Activated T-helper 17 cell treated with anti-CD3 and anti-CD28 coated beads, Interleukin-2, amount 50 U/mL, for 72 hours (primary cell): ENCODE measurements around the gene RNF151. TPM values are rescaled to one million over a fixed set of nuclear protein-coding genes. Genes with fewer than 3 reads are reported as not detected.
"Not testable (repeated sequence)": the region's sequence is repeated elsewhere in the genome, so short reads cannot be mapped to it uniquely, and the experiment has no call there.

Source experiments
- ATAC-seq: fragments of 150-1000 bp; cut with Tn5 transposase; replicated peaks from 2 replicates; pipeline ENCODE4 v1.10.0; 2021; ENCODE audit warnings: mild to moderate bottlenecking, moderate library complexity
- H3K27ac Mint-ChIP-seq: one replicate; pipeline ENCODE4 v1.8.0; 2022; ENCODE audit warnings: mixed read lengths
- H3K27me3 Mint-ChIP-seq: one replicate; pipeline ENCODE4 v1.8.0; 2022; ENCODE audit warnings: mixed read lengths
- H3K36me3 Mint-ChIP-seq: one replicate; pipeline ENCODE4 v1.8.0; 2022; ENCODE audit warnings: low read depth, mild to moderate bottlenecking, mixed read lengths
- H3K4me1 Mint-ChIP-seq: one replicate; pipeline ENCODE4 v1.8.0; 2022; ENCODE audit warnings: mixed read lengths
- H3K4me3 Mint-ChIP-seq: one replicate; pipeline ENCODE4 v1.8.0; 2022; ENCODE audit warnings: mild to moderate bottlenecking, mixed read lengths
- H3K9me3 Mint-ChIP-seq: one replicate; pipeline ENCODE4 v1.8.0; 2022; ENCODE audit warnings: mixed read lengths
- total RNA-seq, 2 donors: library from RNA; stranded (reverse); gene quantifications; one replicate each; pipeline ENCODE4 v1.2.3, GENCODE V29; 2022

The RNF151 gene
- total RNA-seq, 2 donors from 2014 or later = 0.32 TPM; not detected in 1

DNA sequence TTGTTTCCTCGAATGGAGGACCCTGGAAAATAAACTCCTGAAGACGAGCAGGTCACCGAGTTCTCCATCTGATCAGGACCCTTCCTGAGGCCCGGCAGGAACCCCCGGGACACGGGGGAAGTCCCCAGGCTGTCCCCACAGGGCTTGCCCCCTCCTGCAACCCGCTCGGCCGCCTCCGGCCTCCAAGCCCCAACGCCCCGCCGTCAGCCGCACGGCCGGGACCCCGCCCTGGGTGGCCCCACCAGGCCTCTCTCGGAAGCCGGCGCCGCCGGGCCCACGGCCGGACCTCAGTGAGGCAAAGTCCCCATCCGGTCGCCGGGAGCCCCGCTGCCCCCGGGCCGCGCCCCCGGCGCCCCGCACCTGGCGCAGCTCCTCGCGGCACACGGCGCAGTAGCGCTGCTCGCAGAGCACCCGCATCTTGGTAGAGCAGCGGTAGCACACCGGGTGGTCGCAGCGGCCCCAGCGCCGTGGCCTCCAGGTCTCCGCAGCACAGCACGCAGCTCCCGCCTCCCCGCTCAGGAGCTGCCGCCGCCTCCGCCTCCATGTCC lies 42.6 kb downstream of the RNF151 start:
- Mint-ChIP-seq H3K36me3 (peaks cover 23% of the 10 kb centered on the region), H3K9me3 (no peaks in the 10 kb centered on the region), H3K27ac (peak overlapping the region; percentile 93), H3K4me3 (peak overlapping the region; percentile 91), H3K27me3 (no peaks in the 10 kb centered on the region), H3K4me1 (peaks cover 20% of the 10 kb centered on the region)
- peak; percentile 37 for ATAC-seq

DNA sequence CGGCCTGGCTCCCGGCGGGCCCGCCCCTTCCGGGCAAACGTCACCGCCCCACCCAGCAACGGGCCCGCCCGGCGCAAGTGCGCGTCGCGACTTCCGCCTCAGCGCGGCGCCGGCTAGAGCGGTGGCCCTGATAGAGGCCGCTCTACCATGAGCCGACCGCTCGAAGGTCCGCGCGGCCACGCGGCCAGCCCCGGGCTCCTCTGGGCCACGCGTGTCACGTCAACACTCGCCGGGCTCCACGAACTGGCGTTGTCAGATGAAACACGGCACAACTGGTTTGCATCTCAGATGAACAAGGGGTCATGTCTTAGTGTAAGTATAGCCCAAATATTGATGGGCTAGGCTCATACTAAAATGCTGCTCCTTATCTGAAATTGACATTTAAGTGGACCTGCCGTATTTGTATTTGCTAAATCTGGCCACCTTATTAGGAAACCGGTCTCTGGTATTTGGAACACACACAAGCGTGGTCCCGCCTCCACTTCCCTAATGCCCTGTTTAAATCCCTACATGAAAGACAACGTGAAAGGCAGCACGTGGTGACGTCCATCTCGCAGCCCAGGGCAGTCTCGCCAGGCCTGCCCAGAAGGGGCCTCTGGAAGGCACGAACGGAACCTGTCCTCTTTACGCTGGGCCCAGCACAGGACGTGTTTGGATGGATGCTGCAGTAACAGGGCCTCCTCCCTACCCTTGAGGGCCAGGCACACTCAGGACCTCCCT lies 43.3 kb downstream of the RNF151 start, which contains the start of gene ZNF598:
TSS of gene ZNF598 (minus strand) at position 31 of the 720 bp plus-strand sequence.
- H3K36me3 Mint-ChIP-seq = peaks cover 23% of the 10 kb centered on the region
- peak within 1 kb of the TSS; percentile 93 for H3K27ac Mint-ChIP-seq
- peaks cover 20% of the 10 kb centered on the region for H3K4me1 Mint-ChIP-seq
- H3K9me3 Mint-ChIP-seq = no peaks in the 10 kb centered on the region
- peak; percentile 99 for ATAC-seq
- peak within 1 kb of the TSS; percentile 94 for H3K4me3 Mint-ChIP-seq
- no peaks in the 10 kb centered on the region for H3K27me3 Mint-ChIP-seq

DNA sequence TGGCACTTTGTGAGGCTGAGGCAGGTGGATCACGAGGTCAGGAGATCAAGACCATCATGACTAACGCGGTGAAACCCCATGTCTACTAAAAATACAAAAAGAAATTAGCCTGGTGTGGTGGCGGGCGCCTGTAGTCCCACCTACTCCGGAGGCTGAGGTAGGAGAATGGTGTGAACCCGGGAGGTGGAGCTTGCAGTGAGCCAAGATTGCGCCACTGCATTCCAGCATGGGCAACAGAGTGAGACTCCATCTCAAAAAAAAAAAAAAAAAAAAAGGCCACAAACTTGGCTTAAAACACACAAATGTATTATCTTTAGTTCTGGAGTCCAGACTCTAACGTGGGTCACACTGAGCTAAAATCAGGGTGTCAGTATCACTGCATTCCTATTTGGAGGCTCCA lies 45.1 kb downstream of the RNF151 start:
- H3K27me3 Mint-ChIP-seq, ATAC-seq, H3K27ac Mint-ChIP-seq, H3K9me3 Mint-ChIP-seq, H3K4me3 Mint-ChIP-seq: not testable (repeated sequence)
- Mint-ChIP-seq H3K4me1 (peaks cover 14% of the 10 kb centered on the region), H3K36me3 (peaks cover 20% of the 10 kb centered on the region)

DNA sequence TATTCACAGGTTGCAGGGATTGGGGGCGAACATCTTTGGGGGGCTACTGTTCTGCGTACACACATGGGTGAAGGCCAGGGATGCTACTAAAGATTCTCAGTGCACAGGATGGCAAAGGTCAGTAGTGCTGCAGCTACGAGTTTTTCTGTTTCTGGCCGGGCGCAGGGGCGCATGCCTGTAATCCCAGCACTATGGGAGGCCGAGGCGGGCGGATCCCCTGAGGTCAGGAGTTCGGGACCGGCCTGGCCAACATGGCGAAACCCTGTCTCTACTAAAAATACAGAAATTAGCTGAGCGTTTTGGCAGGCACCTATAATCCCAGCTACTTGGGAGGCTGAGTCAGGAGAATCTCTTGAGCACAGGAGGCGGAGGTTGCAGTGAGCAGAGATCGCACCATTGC lies 46.9 kb downstream of the RNF151 start:
- Mint-ChIP-seq H3K4me1 (peaks cover 3% of the 10 kb centered on the region), H3K27ac (no peak overlapping the region), H3K27me3 (no peaks in the 10 kb centered on the region), H3K4me3 (no peak overlapping the region), H3K9me3 (no peaks in the 10 kb centered on the region), H3K36me3 (peaks cover 5% of the 10 kb centered on the region)
- ATAC-seq = no peak

DNA sequence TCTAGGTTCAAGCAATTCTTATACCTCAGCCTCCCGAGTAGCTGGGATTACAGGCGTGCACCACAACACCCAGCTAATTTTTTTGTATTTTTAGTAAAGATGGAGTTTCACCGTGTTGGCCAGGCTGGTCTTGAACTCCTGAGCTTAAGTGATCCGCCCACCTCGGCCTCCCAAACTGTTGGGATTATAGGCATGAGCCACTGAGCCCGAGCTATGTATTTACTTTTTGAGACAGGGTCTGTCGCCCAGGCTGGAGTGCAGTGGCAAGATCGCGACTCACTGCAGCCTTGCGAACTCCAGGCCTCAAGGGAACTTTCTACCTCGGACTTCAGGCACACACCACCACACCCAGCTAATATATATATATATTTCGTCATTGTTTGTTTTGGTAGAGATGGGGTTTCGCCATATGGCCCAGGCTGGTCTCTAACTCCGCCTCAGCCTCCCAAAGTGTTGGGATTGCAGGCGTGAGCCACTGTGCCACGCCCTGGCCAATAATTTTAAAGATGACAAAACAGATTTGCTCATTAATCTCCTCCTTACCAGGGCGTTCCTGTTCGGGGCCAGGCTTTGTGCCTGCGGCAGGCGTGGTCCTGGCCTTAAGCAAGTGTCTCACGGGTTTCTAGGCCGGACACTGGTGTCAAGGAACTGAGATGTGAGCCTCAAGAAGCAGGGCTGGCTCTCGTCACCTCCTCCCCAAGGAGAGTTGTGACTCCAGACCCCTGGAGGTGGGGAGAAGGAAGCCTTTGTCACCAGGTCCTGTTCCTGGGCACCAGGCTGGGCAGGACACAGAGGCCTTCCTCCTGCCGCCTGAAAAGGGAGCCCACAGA lies 48.7 kb downstream of the RNF151 start:
- Mint-ChIP-seq H3K4me1 (no peaks in the 10 kb centered on the region), H3K27ac (no peak overlapping the region), H3K9me3 (no peaks in the 10 kb centered on the region), H3K36me3 (no peaks in the 10 kb centered on the region), H3K4me3 (no peak overlapping the region), H3K27me3 (peaks cover 4% of the 10 kb centered on the region)
- no peak for ATAC-seq

DNA sequence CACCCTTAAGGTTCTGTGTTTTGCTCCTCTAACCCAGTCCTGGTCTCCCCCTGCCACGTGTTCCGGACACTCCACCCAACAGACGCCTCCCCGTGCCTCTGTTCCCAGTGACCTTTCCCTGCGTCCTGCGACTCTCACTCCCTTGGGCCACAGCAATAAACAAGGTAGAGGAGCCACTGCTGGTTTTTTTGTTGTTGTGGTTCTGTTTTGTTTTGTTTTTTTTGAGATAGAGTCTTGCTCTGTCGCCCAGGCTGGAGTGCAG lies 49.2 kb downstream of the RNF151 start:
- H3K9me3 Mint-ChIP-seq = no peaks in the 10 kb centered on the region
- peaks cover 4% of the 10 kb centered on the region for H3K27me3 Mint-ChIP-seq
- H3K4me3 Mint-ChIP-seq = no peak overlapping the region
- no peak for ATAC-seq
- H3K4me1 Mint-ChIP-seq = no peaks in the 10 kb centered on the region
- no peak overlapping the region for H3K27ac Mint-ChIP-seq
- no peaks in the 10 kb centered on the region for H3K36me3 Mint-ChIP-seq

DNA sequence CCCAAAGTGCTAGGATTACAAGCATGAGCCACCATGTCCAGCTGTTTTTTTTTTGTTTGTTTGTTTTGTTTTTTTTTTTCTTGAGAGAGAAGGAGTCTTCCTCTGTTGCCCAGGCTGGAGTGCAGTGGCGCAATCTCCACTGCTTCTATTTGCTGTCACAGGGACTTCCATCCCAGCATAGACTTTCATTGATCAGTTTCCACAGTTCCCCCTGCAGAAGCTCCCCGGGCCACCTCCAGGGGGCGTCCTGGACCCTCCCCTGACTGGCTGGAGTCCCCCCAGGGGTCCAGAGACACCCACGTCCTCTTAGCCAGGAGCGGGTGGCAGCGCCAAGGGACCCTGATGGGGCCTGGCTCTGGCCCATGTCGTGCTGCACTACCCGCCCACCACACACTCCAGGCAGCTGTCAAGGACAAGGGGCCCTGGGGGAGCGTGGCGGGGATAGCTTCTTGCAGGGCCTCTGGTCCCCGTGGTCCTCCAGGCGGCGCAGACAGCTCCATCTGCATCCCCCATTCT lies 49.8 kb downstream of the RNF151 start:
- Mint-ChIP-seq H3K4me1 (no peaks in the 10 kb centered on the region), H3K36me3 (no peaks in the 10 kb centered on the region), H3K27ac (no peak overlapping the region), H3K27me3 (peaks cover 4% of the 10 kb centered on the region), H3K4me3 (no peak overlapping the region), H3K9me3 (no peaks in the 10 kb centered on the region)
- ATAC-seq = no peak

Other genes starting within 250 kb of the RNF151 start
- 10 to 100 TPM; 39.3 to 39.9 TPM for gene NME3, start 195.3 kb upstream of the RNF151 start, total RNA-seq
- gene EME2, start 194.0 kb upstream of the RNF151 start, total RNA-seq = 10 to 100 TPM; 37.6 to 39.6 TPM
- gene MRPS34, start 193.7 kb upstream of the RNF151 start, total RNA-seq = 100 to 1,000 TPM in 1 of 2 donors, 10 to 100 TPM in 1; 80.8 to 190 TPM
- gene SPSB3, start 184.3 kb upstream of the RNF151 start, total RNA-seq = 10 to 100 TPM; 20.3 to 21.1 TPM
- 10 to 100 TPM; 32.6 to 58.8 TPM for gene NUBP2, start 183.9 kb upstream of the RNF151 start, total RNA-seq
- gene IGFALS, start 173.2 kb upstream of the RNF151 start, total RNA-seq = under 1 TPM; 0.13 to 0.15 TPM
- 10 to 100 TPM; 40.9 to 42.0 TPM for gene HAGH, start 140.0 kb upstream of the RNF151 start, total RNA-seq
- 10 to 100 TPM; 19.2 to 19.3 TPM for gene FAHD1, start 139.7 kb upstream of the RNF151 start, total RNA-seq
- gene MEIOB, start 94.7 kb upstream of the RNF151 start, total RNA-seq = under 1 TPM in 1 of 2 donors, not detected in 1; 0.79 TPM
- not detected for gene HS3ST6, start 48.4 kb upstream of the RNF151 start, total RNA-seq
- gene MSRB1, start 23.7 kb upstream of the RNF151 start, total RNA-seq = 10 to 100 TPM; 31.5 to 34.3 TPM
- under 1 TPM in 1 of 2 donors, not detected in 1; 0.37 TPM for gene RPL3L, start 12.2 kb upstream of the RNF151 start, total RNA-seq
- gene NDUFB10, start 7.3 kb upstream of the RNF151 start, total RNA-seq = 100 to 1,000 TPM in 1 of 2 donors, 10 to 100 TPM in 1; 65.3 to 122 TPM
- gene RPS2, start 2.0 kb upstream of the RNF151 start, total RNA-seq = 1,000 to 10,000 TPM; 4,570 to 4,579 TPM
- 10 to 100 TPM; 23.0 to 37.3 TPM for gene TBL3, start 5.2 kb downstream of the RNF151 start, total RNA-seq
- 1 to 10 TPM in 1 of 2 donors, not detected in 1; 1.0 TPM for gene NOXO1, start 14.6 kb downstream of the RNF151 start, total RNA-seq
- 10 to 100 TPM; 12.4 to 28.5 TPM for gene GFER, start 17.3 kb downstream of the RNF151 start, total RNA-seq
- gene SYNGR3, start 23.1 kb downstream of the RNF151 start, total RNA-seq = 1 to 10 TPM; 5.9 to 7.9 TPM
- gene ZNF598, start 43.0 kb downstream of the RNF151 start, total RNA-seq = 10 to 100 TPM; 41.2 to 79.6 TPM
- 1 to 10 TPM in 1 of 2 donors, not detected in 1; 2.8 TPM for gene NPW, start 52.9 kb downstream of the RNF151 start, total RNA-seq
- gene NHERF2, start 60.0 kb downstream of the RNF151 start, total RNA-seq = 1 to 10 TPM in 1 of 2 donors, under 1 TPM in 1; 0.21 to 2.9 TPM
- 10 to 100 TPM; 13.2 to 37.6 TPM for gene NTHL1, start 81.0 kb downstream of the RNF151 start, total RNA-seq
- 10 to 100 TPM; 79.3 to 83.7 TPM for gene TSC2, start 81.1 kb downstream of the RNF151 start, total RNA-seq
- gene PKD1, start 169.0 kb downstream of the RNF151 start, total RNA-seq = 100 to 1,000 TPM in 1 of 2 donors, 10 to 100 TPM in 1; 71.8 to 122 TPM
- under 1 TPM; 0.28 to 0.34 TPM for gene RAB26, start 181.8 kb downstream of the RNF151 start, total RNA-seq
- gene TRAF7, start 188.9 kb downstream of the RNF151 start, total RNA-seq = 10 to 100 TPM; 49.8 to 80.1 TPM
- gene CASKIN1, start 229.7 kb downstream of the RNF151 start, total RNA-seq = 1 to 10 TPM in 1 of 2 donors, under 1 TPM in 1; 0.78 to 6.6 TPM
- gene MLST8, start 238.6 kb downstream of the RNF151 start, total RNA-seq = 10 to 100 TPM; 33.4 to 48.8 TPM
- gene BRICD5, start 244.0 kb downstream of the RNF151 start, total RNA-seq = 1 to 10 TPM; 6.9 to 8.9 TPM
- 10 to 100 TPM; 11.6 to 21.6 TPM for gene PGP, start 248.0 kb downstream of the RNF151 start, total RNA-seq